Myocyte (in vitro differentiated cells): Measurements from ENCODE around the gene KRT37. TPM values are rescaled to one million over a fixed set of nuclear protein-coding genes. Genes with fewer than 3 reads are reported as not detected.

Experiments
- DNase-seq: peaks from one replicate; pipeline ENCODE4 v3.0.0-alpha.2; 2012; ENCODE audit warnings: low read depth
- polyA plus RNA-seq: library from polyadenylated mRNA; unstranded; fragments of >200 nt; gene quantifications from one replicate; pipeline ENCODE4 v1.2.1, GENCODE V29; 2012; ENCODE audit warnings: missing spikeins
- total RNA-seq: library from RNA; depleted of rRNA; stranded (reverse); fragments of >200 nt; gene quantifications from 2 replicates; pipeline ENCODE4 v1.2.3, GENCODE V29; 2014

The KRT37 gene
- total RNA-seq: not detected in 2 replicates
- not detected for polyA plus RNA-seq

DNA sequence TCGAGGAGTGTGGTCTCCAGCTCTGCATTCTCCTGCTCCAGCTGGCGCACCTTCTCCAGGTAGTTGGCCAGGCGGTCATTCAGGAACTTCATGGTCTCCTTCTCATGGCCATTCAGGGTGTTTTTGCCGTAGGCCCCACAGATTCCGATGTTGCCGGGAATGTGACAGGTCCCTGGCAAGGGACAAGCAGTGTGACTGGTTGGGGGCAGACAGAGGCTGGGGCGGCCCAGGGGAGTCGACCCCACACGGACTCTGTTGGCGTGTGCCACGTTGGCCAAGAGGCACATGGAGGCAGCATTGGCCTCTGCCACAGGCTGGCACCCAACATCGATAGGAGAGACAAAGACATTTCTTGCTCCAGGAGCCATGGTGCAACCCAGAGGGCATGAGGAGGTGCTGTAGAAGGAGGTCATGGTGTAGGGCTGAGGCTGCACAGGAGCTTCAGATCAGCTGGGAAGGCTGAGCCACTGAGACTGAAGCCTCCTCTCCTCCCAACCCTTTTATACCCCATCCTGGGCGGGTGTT is at the start of gene KRT37:
Gene KRT37 (minus strand): TSS at position 475 of the 525 bp plus-strand sequence. CDS start 62 bp downstream, at position 413.
- no peak for DNase-seq

- no peak for DNase-seq
These were observed 44.0 kb upstream of the KRT37 start for GRCh38 chr17:41468346-41468745.

DNA sequence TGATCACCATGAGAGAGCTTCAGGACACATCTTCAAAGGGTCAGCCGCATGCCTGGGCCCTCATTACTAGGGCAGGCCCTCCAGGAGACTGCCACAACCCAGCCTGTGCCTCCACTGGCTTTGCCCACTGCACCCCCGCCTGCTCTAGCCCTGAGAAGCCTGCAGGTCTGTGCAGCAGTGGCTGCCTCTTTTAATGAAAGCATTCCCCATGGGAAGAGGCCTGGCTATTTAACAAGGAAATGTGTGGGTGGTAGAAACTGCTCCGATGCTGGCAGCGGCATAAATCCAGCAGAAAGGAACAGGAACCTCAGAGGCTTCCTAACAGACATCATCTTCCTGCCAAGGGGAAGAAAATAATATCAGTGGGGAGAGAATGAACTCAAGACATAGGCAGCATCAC is 43.2 kb upstream of the KRT37 start:
- no peak for DNase-seq

GRCh38 chr17:41466988-41467387 is 42.6 kb upstream of the KRT37 start, which contains the start of gene KRT32:
Gene KRT32 (minus strand): TSS chr17:41467386. CDS start chr17:41467325, 61 bp downstream.
- DNase-seq: no peak

- peak; percentile 90 for DNase-seq
These were observed 40.3 kb upstream of the KRT37 start for GRCh38 chr17:41464682-41465081.

- no peak for DNase-seq
These were observed 39.8 kb upstream of the KRT37 start for GRCh38 chr17:41464173-41464572.

DNA sequence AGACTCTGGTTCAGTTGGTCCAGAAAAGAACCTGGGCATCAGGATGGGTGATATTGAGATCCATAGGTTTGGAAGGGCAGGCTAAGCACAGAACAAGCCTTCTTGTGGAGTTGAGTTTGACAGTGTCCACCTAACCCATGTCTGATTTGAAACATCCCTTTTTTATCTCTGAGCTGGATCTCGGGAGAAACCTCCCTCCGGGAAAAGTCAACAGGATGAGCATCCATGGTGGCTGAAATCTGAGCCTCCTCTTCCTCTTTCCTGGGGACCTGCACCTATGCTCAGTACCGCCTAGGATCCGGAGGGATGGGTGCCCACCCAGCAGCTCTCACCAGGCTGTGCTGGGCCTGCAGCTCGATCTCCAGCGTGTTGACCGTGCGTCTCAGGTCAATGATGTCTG is 39.4 kb upstream of the KRT37 start:
- no peak for DNase-seq

DNA sequence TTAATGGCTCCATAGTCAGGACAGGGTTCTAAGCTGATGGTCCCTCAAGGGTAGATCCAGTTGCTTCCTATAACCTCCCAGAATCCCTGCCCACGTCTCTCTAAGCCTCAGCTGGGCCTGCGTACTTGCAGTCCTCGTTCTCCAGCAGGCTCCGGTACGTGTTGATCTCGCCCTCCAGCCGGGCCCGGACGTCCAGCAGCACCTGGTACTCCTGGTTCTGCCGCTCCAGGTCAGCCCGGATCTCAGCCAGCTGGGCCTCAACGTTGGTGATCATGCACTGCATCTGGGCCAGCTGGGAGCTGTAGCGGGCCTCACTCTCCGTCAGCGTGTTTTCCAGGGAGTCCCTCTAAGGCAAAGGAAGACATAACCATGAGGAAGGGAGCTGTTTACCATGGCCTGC is 38.3 kb upstream of the KRT37 start:
- no peak for DNase-seq

- no peak for DNase-seq
These were observed 33.3 kb upstream of the KRT37 start for GRCh38 chr17:41457676-41458075.

GRCh38 chr17:41456204-41456603 is 31.8 kb upstream of the KRT37 start:
- DNase-seq: no peak

GRCh38 chr17:41455236-41455635 is 30.9 kb upstream of the KRT37 start:
- DNase-seq: no peak

GRCh38 chr17:41453066-41453465 is 28.7 kb upstream of the KRT37 start:
- no peak for DNase-seq

DNA sequence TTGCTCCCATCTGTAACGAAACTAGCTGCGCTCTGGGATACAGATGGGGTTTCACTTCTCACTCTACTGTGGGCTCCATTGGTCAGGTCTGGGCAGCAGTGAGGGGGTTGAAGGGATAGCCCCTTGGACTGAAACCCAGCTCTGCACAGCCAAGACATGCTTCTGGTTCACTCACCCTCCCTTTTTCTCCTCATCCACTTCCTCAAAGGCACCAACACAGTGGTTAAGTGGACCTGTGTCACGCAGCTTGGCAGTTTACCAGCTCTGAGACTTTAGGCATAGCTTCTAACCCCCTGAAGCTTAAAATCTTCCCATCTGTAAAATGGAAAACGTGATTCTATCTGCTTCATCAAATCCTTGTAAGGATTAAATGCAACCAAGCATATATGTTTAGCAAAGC is 27.9 kb upstream of the KRT37 start:
- DNase-seq: no peak

GRCh38 chr17:41451154-41451728 is 26.9 kb upstream of the KRT37 start:
- DNase-seq: no peak

DNA sequence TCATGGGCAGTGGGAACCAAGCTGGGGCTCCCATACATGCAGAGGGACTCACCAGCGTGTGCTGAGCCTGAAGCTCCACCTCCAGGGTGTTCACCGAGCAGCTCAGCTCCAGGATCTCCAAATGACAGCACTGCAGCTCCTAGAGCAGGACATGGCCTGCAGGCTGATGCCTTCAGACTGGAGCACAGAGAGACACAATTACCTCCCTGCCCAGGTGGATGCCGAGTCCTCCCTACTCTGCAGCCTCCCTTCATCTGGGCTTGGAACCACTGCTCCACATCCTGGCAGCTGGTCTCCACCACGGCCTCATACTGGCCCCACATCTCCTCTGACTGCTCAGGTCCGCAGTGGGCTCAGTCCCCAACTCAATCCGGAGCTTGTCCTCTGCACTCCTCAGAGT is 24.6 kb upstream of the KRT37 start:
- no peak for DNase-seq

GRCh38 chr17:41448506-41448905 is 24.1 kb upstream of the KRT37 start:
- DNase-seq: peak; percentile 32

GRCh38 chr17:41446806-41447205 is 22.4 kb upstream of the KRT37 start:
- DNase-seq: no peak

DNA sequence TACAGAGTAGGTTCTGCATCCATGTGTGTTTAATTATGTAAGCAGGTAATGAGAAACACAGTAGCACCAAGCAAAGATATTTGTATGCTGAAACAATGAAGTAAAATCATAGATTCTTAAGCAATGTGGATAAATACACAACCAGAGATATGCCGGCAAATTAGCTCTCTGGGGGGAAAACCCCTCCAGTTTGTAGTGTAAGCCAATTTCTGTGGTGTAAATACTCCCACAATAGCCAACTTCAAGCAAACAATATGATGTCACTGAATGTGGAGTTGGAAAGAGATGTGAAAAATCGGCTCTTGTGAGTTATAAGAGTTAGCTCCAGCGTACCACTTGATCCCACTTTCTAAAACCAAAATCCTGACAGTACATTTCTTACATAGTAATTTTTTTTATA is 20.3 kb upstream of the KRT37 start:
- DNase-seq: no peak

DNA sequence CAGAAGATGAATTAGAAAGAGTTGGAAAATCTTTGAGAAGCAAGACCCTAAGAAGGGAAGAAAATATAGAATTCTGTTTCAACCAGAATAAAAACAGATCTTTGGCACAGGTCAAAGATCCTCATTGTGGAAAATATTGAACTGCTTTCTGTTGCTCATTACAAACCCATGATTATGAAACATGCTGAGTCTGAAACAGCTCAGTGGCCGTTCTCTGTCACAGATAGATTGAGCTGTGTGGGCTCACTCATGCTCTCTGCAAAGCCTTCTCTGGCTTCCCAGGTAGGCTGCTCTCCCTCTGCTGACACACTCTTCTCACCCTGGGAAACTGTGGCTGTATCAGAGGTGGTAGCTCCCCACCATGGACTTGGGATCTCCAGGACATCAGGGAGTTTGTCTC is 19.8 kb upstream of the KRT37 start:
- DNase-seq: no peak

DNA sequence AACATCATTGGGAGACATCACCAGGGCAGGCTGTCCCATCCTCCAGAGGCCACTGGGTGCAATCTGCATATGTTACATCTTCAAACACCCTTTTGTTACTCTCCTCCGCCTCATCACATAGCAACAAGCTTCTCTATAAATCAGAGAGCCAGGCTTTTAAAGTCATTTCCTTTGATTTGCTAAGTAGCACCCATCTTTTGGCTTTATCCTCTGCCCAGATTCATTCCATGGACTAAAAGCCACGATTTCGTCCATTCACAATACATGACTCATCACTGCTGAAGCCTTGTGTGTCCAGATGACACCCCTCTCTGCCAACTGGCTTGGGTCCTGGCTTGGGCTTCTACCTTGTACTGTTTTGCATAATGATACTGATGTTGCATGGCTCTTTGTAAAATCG is 18.4 kb upstream of the KRT37 start:
- DNase-seq: no peak

DNA sequence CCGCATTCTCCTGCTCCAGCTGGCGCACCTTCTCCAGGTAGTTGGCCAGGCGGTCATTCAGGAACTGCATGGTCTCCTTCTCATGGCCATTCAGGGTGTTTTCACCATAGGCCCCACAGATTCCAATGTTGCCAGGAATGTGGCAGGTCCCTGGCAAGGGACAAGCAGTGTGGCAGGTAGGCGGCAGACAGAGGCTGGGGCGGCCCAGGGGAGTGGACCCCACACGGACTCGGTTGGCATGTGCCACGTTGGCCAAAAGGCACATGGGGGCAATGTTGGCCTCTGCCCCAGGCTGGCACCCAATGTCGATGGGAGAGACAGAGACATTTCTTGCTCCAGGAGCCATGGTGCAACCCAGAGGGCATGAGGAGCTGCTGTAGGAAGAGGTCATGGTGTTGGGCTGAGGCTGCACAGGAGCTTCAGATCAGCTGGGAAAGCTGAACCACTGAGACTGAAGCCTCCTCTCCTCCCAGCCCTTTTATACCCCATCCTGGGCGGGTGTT is 16.2 kb upstream of the KRT37 start, which contains the start of gene KRT38:
Gene KRT38 (minus strand): TSS at position 453 of the 503 bp plus-strand sequence. CDS start 62 bp downstream, at position 391.
- no peak for DNase-seq

DNA sequence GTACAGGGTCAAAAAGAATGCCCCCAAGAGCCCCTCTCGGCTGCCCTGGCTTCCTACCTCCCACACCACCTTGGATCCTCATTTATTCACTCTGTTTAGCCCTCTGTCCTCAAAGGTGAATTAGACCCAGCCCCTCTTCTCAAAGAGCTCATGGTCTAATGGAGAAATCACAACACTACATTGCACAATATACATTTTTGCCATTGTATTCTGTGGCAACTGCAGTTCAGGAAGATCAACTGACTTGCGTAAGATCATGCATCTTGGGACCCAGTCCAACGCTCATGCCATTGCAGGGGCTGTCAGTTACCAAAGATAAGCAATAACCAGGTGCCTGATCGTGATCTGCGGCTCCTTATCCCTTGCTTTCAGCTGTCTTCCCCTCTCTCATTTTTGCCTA is 15.0 kb upstream of the KRT37 start:
- DNase-seq: no peak

DNA sequence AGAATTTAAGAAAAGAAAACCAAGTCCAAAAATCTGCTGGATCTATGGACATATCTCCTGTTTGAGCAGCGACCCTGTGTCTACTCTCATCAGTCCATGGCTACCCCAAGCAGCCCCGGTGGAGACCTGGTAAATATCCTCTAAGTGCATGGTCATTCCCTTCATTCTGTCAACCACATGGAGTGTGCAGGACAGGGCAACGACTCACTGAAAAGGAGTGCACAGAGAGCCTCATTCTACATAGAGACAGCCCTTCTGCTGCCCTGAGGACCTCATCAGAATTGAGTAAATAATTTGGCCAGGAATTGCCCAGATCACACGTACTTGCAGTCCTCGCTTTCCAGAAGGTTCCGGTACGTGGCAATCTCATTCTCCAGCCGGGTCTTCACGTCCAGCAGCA is 13.4 kb upstream of the KRT37 start:
- no peak for DNase-seq
